Stomach (tissue), 9 donors: ENCODE measurements around the gene TMC5. TPM values are rescaled to one million over a fixed set of nuclear protein-coding genes. Genes with fewer than 3 reads are reported as not detected.

Experiments
- DNase-seq, 2 donors: peaks; one replicate each; pipeline versions ENCODE4 v3.0.0 to v3.0.0-alpha.2; 2013 to 2019
- H3K27ac ChIP-seq, 5 donors: fragments of 200-600 bp in 4 of 5; sonication (generic) in 4 of 5; one replicate each; pipeline ENCODE4 v1.5.1; 2013 to 2019; ENCODE audit warnings: mild to moderate bottlenecking in 1 of 5, moderate library complexity in 1 of 5
- H3K27me3 ChIP-seq, 3 donors: fragments of 200-600 bp; sonication (generic); one replicate each; pipeline ENCODE4 v1.5.1; 2017 to 2019; ENCODE audit warnings: mixed run types in 1 of 3
- H3K36me3 ChIP-seq, 4 donors: fragments of 200-600 bp; sonication (generic); 1 replicate in 3 of 4; 2 replicates in 1 of 4; pipeline ENCODE4 v1.5.1; 2016 to 2019
- H3K4me1 ChIP-seq, 4 donors: fragments of 200-600 bp; sonication (generic); one replicate each; pipeline ENCODE4 v1.5.1; 2016 to 2019
- H3K4me3 ChIP-seq, 4 donors: fragments of 200-600 bp; sonication (generic) in 3 of 4; one replicate each; pipeline ENCODE4 v1.5.1; 2016 to 2019; ENCODE audit warnings: mild to moderate bottlenecking in 1 of 4
- H3K9me3 ChIP-seq, 4 donors: fragments of 200-600 bp; sonication (generic); one replicate each; pipeline ENCODE4 v1.5.1; 2016 to 2019
- CTCF ChIP-seq, 7 experiments: fragments of 450-650 bp in 4 of 7; fragments of 200-600 bp in 3 of 7; sonication (generic) in 3 of 7; IDR thresholded peaks; one replicate each; pipeline ENCODE4 v1.5.1; 2016 to 2019; ENCODE audit warnings: antibody characterized with exemption in 7 of 7, control low read depth in 2 of 7, mild to moderate bottlenecking in 1 of 7
- POLR2A ChIP-seq, 4 donors: fragments of 450-650 bp; IDR thresholded peaks; one replicate each; pipeline ENCODE4 v1.6.1; 2016; ENCODE audit warnings: antibody characterized with exemption in 4 of 4, control low read depth in 2 of 4, mild to moderate bottlenecking in 1 of 4, moderate library complexity in 1 of 4
- POLR2AphosphoS5 ChIP-seq, 3 donors: sonication (generic); formaldehyde crosslinking; IDR thresholded peaks; one replicate each; pipeline ENCODE4 v1.6.1; 2016; ENCODE audit warnings: antibody characterized with exemption in 3 of 3
- WGBS, 5 donors: extraction: QIAGEN DNeasy Blood & Tissue Kit in 3 of 5; methylation state at CpG; one replicate each; pipeline versions ENCODE4 v1.1.5 to v1.1.7; 2013 to 2018; 5-methylcytosine and 5-hydroxymethylcytosine counted together
- intact Hi-C: fragments of 100-400 bp; cut with DNase I; formaldehyde crosslinking; loops from one replicate; pipeline ENCODE4 v1.15.1; 2023; ENCODE audit warnings: low total_unique reads
- polyA plus RNA-seq, 3 donors: library from polyadenylated mRNA; stranded (reverse); fragments of 200-250 nt; gene quantifications; one replicate each; pipeline ENCODE4 v1.2.3, GENCODE V29; 2013
- total RNA-seq, 5 donors: library from RNA; depleted of rRNA; stranded (reverse); fragments of >200 nt; gene quantifications; one replicate each; pipeline versions ENCODE4 v1.1.0 to v1.2.3, GENCODE V29; 2014 to 2016
- donor health status: healthy with polysubstance abuse.
- donor health status: Bipolar disorder and iron deficiency.
- donor health status: healthy.

TMC5 gene
- total and polyA plus RNA-seq, 8 donors = 7.2 to 92.7 (median 28.2) TPM

GRCh38 chr16:19548144-19548543 is 130.5 kb downstream of the TMC5 start:
- Histone ChIP-seq H3K4me1 (no peaks in the 10 kb centered on the region), H3K27me3 (no peaks in the 10 kb centered on the region), H3K27ac (no peak overlapping the region), H3K36me3 (peaks cover 7 to 90% (median 86%) of the 10 kb centered on the region in 4 donors), H3K9me3 (no peaks in the 10 kb centered on the region), H3K4me3 (no peak overlapping the region)
- TF ChIP-seq POLR2AphosphoS5 (IDR thresholded peaks at IDR 0.05) = no peak
- no peak for TF ChIP-seq POLR2A (IDR thresholded peaks at IDR 0.05)
- TF ChIP-seq CTCF (IDR thresholded peaks at IDR 0.05) = no peak
- no peak for DNase-seq
- WGBS, 5 donors = 90 to 96% (median 92%) methylated on average over 3 of the region's 3 CpGs
- intact Hi-C loops = no loop called here

Other genes starting within 250 kb of the TMC5 start
- gene SYT17, start 249.6 kb upstream of the TMC5 start, total RNA-seq = 10 to 100 TPM in 4 of 5 donors, 1 to 10 TPM in 1; 8.1 to 37.1 (median 18.7) TPM
- 1 to 10 TPM; 2.9 to 4.4 (median 3.4) TPM for gene SYT17, start 249.6 kb upstream of the TMC5 start, polyA plus RNA-seq
- gene CLEC19A, start 132.2 kb upstream of the TMC5 start, total RNA-seq = under 1 TPM in 1 of 5 donors, not detected in 4; 0.37 TPM
- gene CLEC19A, start 132.2 kb upstream of the TMC5 start, polyA plus RNA-seq = not detected
- gene GDE1, start 104.2 kb downstream of the TMC5 start, total RNA-seq = 10 to 100 TPM; 27.8 to 80.0 (median 37.9) TPM
- 10 to 100 TPM; 35.8 to 59.1 (median 41.7) TPM for gene GDE1, start 104.2 kb downstream of the TMC5 start, polyA plus RNA-seq
- 10 to 100 TPM in 3 of 5 donors, 1 to 10 TPM in 2; 2.3 to 67.7 (median 24.3) TPM for gene CCP110, start 106.1 kb downstream of the TMC5 start, total RNA-seq
- gene CCP110, start 106.1 kb downstream of the TMC5 start, polyA plus RNA-seq = 1 to 10 TPM; 4.2 to 5.8 (median 5.1) TPM
- gene VPS35L, start 137.8 kb downstream of the TMC5 start, total RNA-seq = 100 to 1,000 TPM in 1 of 5 donors, 10 to 100 TPM in 4; 15.2 to 205 (median 51.9) TPM
- gene VPS35L, start 137.8 kb downstream of the TMC5 start, polyA plus RNA-seq = 10 to 100 TPM; 16.0 to 25.8 (median 23.7) TPM